ENCODE measurements around the gene ICAM3.

GRCh38 chr19:10361569-10362011 is 22.2 kb upstream of the ICAM3 start:
- TF ChIP-seq CTCF (IDR thresholded peaks at IDR 0.05) (no peak), POLR2AphosphoS5 (IDR thresholded peaks at IDR 0.05) (no peak)

All from suprapubic skin (tissue), 3 donors.